HG02852 (cell line): ENCODE results near the gene GRIN3B.

ENCODE experiments used
- ATAC-seq: cut with Tn5 transposase; IDR thresholded peaks from one replicate; pipeline ENCODE4 v1.9.1; 2021; ENCODE audit warnings: mild to moderate bottlenecking, moderate library complexity; ENCODE audit not compliant: unreplicated experiment

GRIN3B gene

DNA sequence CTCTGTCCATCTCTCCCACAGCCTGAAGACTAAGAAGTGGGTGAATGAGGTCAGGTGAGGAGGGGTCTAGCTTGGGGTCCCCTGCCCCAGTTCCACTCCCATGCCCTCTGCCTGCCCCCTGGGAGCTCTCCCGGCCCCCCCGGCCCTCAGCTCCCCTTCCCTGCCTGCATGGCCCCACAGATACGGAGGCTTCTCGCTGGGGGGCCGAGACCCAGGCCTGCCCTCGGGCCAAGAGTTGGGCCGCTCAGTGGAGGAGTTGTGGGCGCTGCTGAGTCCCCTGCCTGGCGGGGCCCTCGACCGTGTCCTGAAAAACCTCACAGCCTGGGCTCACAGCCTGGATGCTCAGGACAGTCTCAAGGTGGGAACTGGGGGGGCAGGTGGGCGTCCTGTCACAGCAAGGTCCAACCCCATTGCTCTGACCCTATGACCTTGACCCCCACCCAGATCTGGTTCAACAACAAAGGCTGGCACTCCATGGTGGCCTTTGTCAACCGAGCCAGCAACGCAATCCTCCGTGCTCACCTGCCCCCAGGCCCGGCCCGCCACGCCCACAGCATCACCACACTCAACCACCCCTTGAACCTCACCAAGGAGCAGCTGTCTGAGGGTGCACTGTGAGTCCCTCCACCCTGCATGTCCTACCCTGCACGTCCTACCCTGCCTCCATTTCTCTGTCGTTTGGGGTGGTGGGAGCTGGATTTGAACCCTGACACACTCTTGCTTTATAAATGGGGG lies 55.8 kb downstream of the GRIN3B start:
- ATAC-seq, result no peak

DNA sequence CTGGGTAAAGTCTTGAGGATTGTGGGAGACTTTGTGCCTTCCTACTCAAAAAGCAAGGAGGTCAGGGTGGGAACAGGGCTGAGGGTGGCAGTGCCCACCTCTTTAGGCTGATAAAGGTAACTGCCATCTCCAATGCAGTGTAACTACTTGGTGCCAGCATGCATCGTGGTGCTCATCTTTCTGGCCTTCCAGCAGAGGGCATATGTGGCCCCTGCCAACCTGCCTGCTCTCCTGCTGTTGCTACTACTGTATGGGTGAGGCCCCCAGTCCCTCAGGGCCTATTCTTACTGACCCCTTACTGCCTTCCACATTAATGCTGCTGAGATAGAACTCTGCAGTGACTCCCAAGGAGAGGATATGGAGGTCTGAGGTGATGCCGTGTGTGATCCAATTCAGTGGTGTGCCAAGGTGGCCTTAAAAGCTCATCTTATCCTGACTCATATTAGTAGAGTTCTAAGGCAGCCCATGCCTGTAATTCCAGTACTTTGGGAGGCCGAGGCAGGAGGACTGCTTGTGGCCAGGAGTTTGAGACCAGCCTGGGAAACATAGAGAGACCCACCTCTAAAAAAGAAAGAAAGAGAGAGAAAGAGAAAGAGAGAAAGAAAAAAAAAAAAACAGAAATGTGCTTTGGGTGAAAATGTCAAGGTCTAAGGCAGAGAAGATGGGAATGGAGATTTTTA lies 57.1 kb downstream of the GRIN3B start:
- ATAC-seq, result no peak

DNA sequence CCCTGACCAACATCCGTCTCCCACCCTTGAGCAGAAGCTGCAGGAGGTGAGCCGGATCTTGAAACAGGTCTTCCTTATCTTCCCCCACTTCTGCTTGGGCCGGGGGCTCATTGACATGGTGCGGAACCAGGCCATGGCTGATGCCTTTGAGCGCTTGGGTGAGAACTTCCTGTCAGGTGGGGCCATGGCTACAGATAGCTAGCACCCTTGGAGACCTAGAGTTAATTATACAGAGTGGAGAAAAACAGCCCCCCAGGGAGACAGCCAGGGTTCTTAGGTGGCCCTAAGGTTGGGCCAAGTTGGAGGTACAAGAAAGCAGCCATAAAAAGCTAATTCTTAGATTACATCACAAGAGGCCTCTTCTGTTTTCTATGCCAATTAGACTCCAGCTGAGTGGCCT lies 57.9 kb downstream of the GRIN3B start:
- no peak for ATAC-seq
